ENCODE data around the gene LRPAP1.

The LRPAP1 gene

GRCh38 chr4:3526456-3526855 is 5.8 kb downstream of the LRPAP1 start (continued):
- TF ChIP-seq, protein P1, sequence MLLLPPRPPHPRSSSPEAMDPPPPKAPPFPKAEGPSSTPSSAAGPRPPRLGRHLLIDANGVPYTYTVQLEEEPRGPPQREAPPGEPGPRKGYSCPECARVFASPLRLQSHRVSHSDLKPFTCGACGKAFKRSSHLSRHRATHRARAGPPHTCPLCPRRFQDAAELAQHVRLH (tag by site-specific recombination; IDR thresholded peaks at IDR 0.05): no peak
- no peak for TF ChIP-seq ZNF341 (tag by site-specific recombination; IDR thresholded peaks at IDR 0.05; ENCODE audit: low read depth)

DNA sequence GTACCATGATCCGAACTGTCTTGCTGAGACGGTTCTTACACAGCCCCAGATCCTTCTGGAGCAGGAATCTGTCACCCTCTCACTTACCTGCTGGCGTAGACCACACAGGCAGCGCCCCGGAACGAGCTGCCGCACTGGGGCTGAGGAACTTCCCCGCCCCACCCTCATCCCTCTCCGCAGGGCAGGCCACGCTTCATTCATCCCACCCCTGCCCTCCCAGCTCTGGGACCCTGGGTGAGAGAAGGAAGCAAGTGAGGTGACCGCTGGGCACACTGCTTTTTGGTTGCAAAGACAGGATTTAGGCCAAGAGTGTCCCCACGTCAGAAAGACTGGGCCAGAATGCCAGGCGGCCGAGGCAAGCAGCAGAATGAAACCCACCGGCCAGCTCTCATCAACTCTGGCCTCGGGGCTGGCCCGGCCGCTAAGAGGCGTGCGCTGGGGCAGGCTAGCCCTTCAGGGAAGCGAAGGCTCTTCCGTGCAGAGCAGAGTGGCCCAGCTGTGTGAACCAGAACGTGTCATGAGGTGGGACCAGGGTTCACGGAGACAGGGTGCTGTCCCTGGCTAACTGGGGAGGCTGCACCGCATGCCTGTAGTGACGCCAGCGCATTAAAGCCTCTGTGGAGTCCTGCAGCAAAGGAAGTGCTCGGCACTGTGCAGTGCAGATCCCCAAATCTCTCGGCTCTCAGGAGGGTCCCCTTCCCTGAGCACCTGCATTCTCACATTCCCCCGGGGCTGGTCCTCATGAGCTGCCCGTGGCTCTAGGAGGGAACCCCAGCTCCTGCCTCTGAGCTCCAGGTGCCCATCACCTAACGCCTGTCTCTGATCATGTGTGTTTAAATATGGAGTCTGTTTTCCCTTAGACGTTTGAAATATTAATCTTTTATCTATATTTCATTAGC is 6.4 kb downstream of the LRPAP1 start:
- no peaks in the 10 kb centered on the region for H3K9me3 ChIP-seq (ENCODE audit: control insufficient read depth, insufficient read depth, low read depth, low read length)
- ChIA-PET CTCF (interaction anchor here (0.6 kb wide), 1 partner anchor 355 kb away, joined by 3 read pairs; no protein-coding TSS in a partner anchor), POLR2A (interaction anchor here (1.7 kb wide), 1 partner anchor 20 kb away, joined by 4 read pairs; no protein-coding TSS in a partner anchor)
- no peaks in the 10 kb centered on the region; the same call in 1 of the 2 replicates for H3K4me1 ChIP-seq (ENCODE audit: control insufficient read depth, insufficient read depth, low read length)
- TF ChIP-seq ZNF521 (tag by site-specific recombination; IDR thresholded peaks at IDR 0.05): no peak
- no peak for TF ChIP-seq KLF7 (tag by site-specific recombination; IDR thresholded peaks at IDR 0.05; ENCODE audit: borderline replicate concordance)
- TF ChIP-seq YY2 (tag by site-specific recombination; IDR thresholded peaks at IDR 0.05): no peak
- TF ChIP-seq ZNF280D (tag by site-specific recombination; IDR thresholded peaks at IDR 0.05): no peak
- no peak for TF ChIP-seq ZBTB7A (tag by site-specific recombination; IDR thresholded peaks at IDR 0.05; ENCODE audit: low read depth)
- TF ChIP-seq ZNF639 (tag by site-specific recombination; IDR thresholded peaks at IDR 0.05): no peak
- no peak for TF ChIP-seq MYNN (tag by site-specific recombination; IDR thresholded peaks at IDR 0.05; ENCODE audit: borderline replicate concordance)
- TF ChIP-seq ZBTB21 (tag by site-specific recombination; IDR thresholded peaks at IDR 0.05): no peak
- TF ChIP-seq ZNF157 (tag by site-specific recombination; IDR thresholded peaks at IDR 0.05): no peak
- TF ChIP-seq, protein P2, sequence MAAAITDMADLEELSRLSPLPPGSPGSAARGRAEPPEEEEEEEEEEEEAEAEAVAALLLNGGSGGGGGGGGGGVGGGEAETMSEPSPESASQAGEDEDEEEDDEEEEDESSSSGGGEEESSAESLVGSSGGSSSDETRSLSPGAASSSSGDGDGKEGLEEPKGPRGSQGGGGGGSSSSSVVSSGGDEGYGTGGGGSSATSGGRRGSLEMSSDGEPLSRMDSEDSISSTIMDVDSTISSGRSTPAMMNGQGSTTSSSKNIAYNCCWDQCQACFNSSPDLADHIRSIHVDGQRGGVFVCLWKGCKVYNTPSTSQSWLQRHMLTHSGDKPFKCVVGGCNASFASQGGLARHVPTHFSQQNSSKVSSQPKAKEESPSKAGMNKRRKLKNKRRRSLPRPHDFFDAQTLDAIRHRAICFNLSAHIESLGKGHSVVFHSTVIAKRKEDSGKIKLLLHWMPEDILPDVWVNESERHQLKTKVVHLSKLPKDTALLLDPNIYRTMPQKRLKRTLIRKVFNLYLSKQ (tag by site-specific recombination; IDR thresholded peaks at IDR 0.05; ENCODE audit: borderline replicate concordance): no peak
- no peak for TF ChIP-seq ZSCAN4 (tag by site-specific recombination; IDR thresholded peaks at IDR 0.05)
- TF ChIP-seq ZNF175 (tag by site-specific recombination; IDR thresholded peaks at IDR 0.05): no peak
- TF ChIP-seq, protein P1 (tag by site-specific recombination; IDR thresholded peaks at IDR 0.05): no peak
- TF ChIP-seq ZNF560 (tag by site-specific recombination; IDR thresholded peaks at IDR 0.05; ENCODE audit: borderline replicate concordance): no peak
- no peak for TF ChIP-seq TCF7L2 (IDR thresholded peaks at IDR 0.05; ENCODE audit: borderline replicate concordance, low read depth, low read length)
- no peak for TF ChIP-seq ZNF514 (tag by site-specific recombination; IDR thresholded peaks at IDR 0.05)
- no peak for TF ChIP-seq ATF2 (tag by site-specific recombination; IDR thresholded peaks at IDR 0.05; ENCODE audit: low read depth)
- TF ChIP-seq ZNF169 (tag by site-specific recombination; IDR thresholded peaks at IDR 0.05): no peak
- TF ChIP-seq BCL11A (tag by site-specific recombination; IDR thresholded peaks at IDR 0.05; ENCODE audit: low read depth): no peak
- no peak for TF ChIP-seq ZNF704 (tag by site-specific recombination; IDR thresholded peaks at IDR 0.05)
- no peak overlapping the region for H3K27ac ChIP-seq (ENCODE audit: extremely low read depth, low read depth, low read length)
- no peak overlapping the region for H3K4me3 ChIP-seq (ENCODE audit: low read depth, low read length)
- H3K36me3 ChIP-seq (ENCODE audit: control insufficient read depth in 2 of 2, insufficient read depth in 1 of 2, low read length in 2 of 2): peaks cover 0 to 89% of the 10 kb centered on the region in 2 experiments; a peak in 2 of 3 replicates

Data from HEK293 (cell line).